Measurements from ENCODE around the gene DIAPH3.

The DIAPH3 gene

DNA sequence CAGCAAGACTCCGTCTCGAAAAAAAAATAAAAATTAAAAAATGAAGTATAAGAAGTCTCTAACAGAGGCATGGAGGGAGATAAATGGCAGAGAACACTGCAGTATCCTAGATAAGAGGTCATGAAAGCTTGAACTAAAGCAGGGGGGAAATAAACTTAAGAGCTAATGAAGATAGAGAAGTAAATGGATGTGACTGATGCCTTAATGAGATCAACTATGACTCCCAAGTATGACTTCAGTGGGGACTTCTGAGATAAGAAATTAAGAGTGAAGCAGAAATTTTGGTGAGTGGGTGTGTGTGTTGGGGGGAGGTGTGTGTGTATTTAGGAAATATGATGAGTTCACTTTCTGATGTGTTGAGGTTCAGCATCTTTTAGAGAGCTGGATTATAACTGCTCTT is 55.1 kb downstream of the DIAPH3 start:
- Histone ChIP-seq H2BK15ac (ENCODE audit: low read depth, poor library complexity, severe bottlenecking) (no peak overlapping the region), H3K9me3 (ENCODE audit: control insufficient read depth, low read length) (peaks cover under 1% of the 10 kb centered on the region), H2AK5ac (ENCODE audit: low read length, severe bottlenecking) (no peak overlapping the region), H3K4me1 (ENCODE audit: control insufficient read depth, insufficient read depth, low read depth, low read length) (no peaks in the 10 kb centered on the region), H2BK5ac (ENCODE audit: low read depth, low read length, poor library complexity, severe bottlenecking) (no peak overlapping the region), H2BK12ac (ENCODE audit: low read length in 2 of 2) (no peak overlapping the region), H3K14ac (ENCODE audit: low read length in 2 of 2) (no peak overlapping the region), H3K36me3 (ENCODE audit: control insufficient read depth in 1 of 2, insufficient read depth in 2 of 2, low read depth in 1 of 2, low read length in 2 of 2) (peaks cover 2 to 8% of the 10 kb centered on the region in 2 experiments), H3K9ac (ENCODE audit: low read length) (no peak overlapping the region), H4K8ac (ENCODE audit: low read length) (no peak overlapping the region), H3K18ac (ENCODE audit: low read depth in 1 of 2, low read length in 2 of 2) (no peak overlapping the region), H4K91ac (ENCODE audit: low read length) (no peak overlapping the region), H3K4ac (ENCODE audit: low read depth in 1 of 2, low read length in 2 of 2) (no peak overlapping the region), H3K4me3 (ENCODE audit: insufficient read depth in 1 of 2, low read depth in 1 of 2, low read length in 2 of 2) (no peak overlapping the region), H3K23ac (ENCODE audit: low read length in 2 of 2) (no peak overlapping the region), H2BK120ac (ENCODE audit: low read depth, low read length) (no peak overlapping the region), H3K79me1 (replicated peaks; ENCODE audit: low read length, poor library complexity, severe bottlenecking) (peaks cover 18% of the 10 kb centered on the region), H3K4me2 (ENCODE audit: low read length, poor library complexity, severe bottlenecking) (no peak overlapping the region), H2AFZ (ENCODE audit: low read depth, low read length) (no peak overlapping the region), H3K27me3 (ENCODE audit: control insufficient read depth in 1 of 2, insufficient read depth in 1 of 2, low read length in 2 of 2) (no peaks in the 10 kb centered on the region), H3K27ac (ENCODE audit: low read length, poor library complexity, severe bottlenecking) (no peak overlapping the region)
- 97% methylated on average over 2 of the region's 2 CpGs for WGBS
- no peak for DNase-seq

DNA sequence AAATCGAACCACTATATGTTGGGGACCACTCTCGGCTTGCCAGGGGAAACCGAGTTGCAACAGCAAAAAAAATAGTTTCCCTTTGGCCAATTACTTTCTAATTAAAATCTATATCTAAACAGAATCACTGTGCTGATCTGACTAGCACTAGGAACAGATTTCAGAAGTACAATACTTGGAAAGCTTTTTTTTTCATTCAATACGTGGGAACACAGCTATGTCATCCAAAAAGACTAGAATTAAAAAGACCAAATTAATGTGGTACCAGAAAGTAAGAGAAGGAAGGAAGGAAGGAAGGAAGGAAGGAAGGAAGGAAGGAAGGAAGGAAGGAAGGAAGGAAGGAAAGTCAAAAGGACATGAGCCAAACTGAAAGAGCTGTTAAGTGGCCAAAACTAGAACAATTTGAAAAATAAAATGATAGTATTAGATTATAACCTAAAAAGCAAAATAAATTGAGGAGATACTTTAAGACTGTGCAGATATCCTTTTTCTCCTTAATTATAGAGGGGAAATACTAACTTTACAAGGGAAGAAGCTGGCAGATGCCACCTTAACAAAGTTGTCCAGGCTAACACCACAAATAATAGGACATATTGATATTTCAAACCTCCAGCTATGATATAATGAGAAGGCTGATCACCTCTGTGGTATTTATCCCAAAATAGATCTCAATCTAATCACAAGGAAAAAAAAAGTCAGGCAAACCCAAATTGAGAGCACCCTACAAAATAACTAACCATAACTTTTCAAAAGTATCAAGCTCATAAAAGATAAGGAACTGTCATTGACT is 63.9 kb downstream of the DIAPH3 start:
- whole genome bisulfite sequencing = 97% methylated on average over 4 of the region's 4 CpGs
- H3K27ac ChIP-seq (ENCODE audit: low read length, poor library complexity, severe bottlenecking) = no peak overlapping the region
- no peak overlapping the region for H2BK15ac ChIP-seq (ENCODE audit: low read depth, poor library complexity, severe bottlenecking)
- no peak overlapping the region for H3K4ac ChIP-seq (ENCODE audit: low read depth in 1 of 2, low read length in 2 of 2)
- H3K4me3 ChIP-seq (ENCODE audit: insufficient read depth in 1 of 2, low read depth in 1 of 2, low read length in 2 of 2) = no peak overlapping the region
- H2AFZ ChIP-seq (ENCODE audit: low read depth, low read length) = no peak overlapping the region
- DNase-seq = no peak
- no peaks in the 10 kb centered on the region for H3K36me3 ChIP-seq (ENCODE audit: control insufficient read depth in 1 of 2, insufficient read depth in 2 of 2, low read depth in 1 of 2, low read length in 2 of 2)
- H2BK120ac ChIP-seq (ENCODE audit: low read depth, low read length) = no peak overlapping the region
- H4K91ac ChIP-seq (ENCODE audit: low read length) = no peak overlapping the region
- H3K27me3 ChIP-seq (ENCODE audit: control insufficient read depth in 1 of 2, insufficient read depth in 1 of 2, low read length in 2 of 2) = no peaks in the 10 kb centered on the region
- no peaks in the 10 kb centered on the region for H3K4me1 ChIP-seq (ENCODE audit: control insufficient read depth, insufficient read depth, low read depth, low read length)
- no peak overlapping the region for H3K23ac ChIP-seq (ENCODE audit: low read length in 2 of 2)
- H3K14ac ChIP-seq (ENCODE audit: low read length in 2 of 2) = no peak overlapping the region
- no peak overlapping the region for H3K4me2 ChIP-seq (ENCODE audit: low read length, poor library complexity, severe bottlenecking)
- H2AK5ac ChIP-seq (ENCODE audit: low read length, severe bottlenecking) = no peak overlapping the region
- H3K79me1 ChIP-seq (replicated peaks; ENCODE audit: low read length, poor library complexity, severe bottlenecking) = peaks cover 19% of the 10 kb centered on the region
- no peak overlapping the region for H2BK12ac ChIP-seq (ENCODE audit: low read length in 2 of 2)
- H2BK5ac ChIP-seq (ENCODE audit: low read depth, low read length, poor library complexity, severe bottlenecking) = no peak overlapping the region
- no peak overlapping the region for H3K18ac ChIP-seq (ENCODE audit: low read depth in 1 of 2, low read length in 2 of 2)
- H3K9me3 ChIP-seq (ENCODE audit: control insufficient read depth, low read length) = no peaks in the 10 kb centered on the region
- H3K9ac ChIP-seq (ENCODE audit: low read length) = no peak overlapping the region
- H4K8ac ChIP-seq (ENCODE audit: low read length) = no peak overlapping the region

DNA sequence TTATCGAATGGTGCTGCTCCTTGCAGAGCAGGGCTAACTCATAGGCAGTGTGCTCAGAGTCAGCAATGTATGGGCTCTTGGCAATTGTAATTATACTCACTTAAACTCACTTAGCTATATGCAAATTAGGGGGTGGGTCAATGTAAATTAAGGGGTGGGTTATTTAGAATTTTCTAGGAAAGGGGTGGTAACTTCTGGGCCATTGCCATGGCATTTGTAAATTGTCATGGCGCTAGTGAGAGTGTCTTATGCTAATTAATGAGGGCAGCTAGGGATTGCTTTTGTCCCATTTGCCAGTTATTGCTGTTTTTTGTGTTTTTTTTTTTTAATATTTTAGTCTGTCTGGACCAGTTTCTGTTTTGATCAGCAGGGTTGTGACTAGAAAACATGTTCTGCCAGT is 68.4 kb downstream of the DIAPH3 start:
- 98% methylated on average over 2 of the region's 2 CpGs for WGBS
- Histone ChIP-seq H3K14ac (ENCODE audit: low read length in 2 of 2) (no peak overlapping the region), H2BK5ac (ENCODE audit: low read depth, low read length, poor library complexity, severe bottlenecking) (no peak overlapping the region), H3K18ac (ENCODE audit: low read depth in 1 of 2, low read length in 2 of 2) (no peak overlapping the region), H3K4me3 (ENCODE audit: insufficient read depth in 1 of 2, low read depth in 1 of 2, low read length in 2 of 2) (no peak overlapping the region), H3K4ac (ENCODE audit: low read depth in 1 of 2, low read length in 2 of 2) (no peak overlapping the region), H3K4me1 (ENCODE audit: control insufficient read depth, insufficient read depth, low read depth, low read length) (no peaks in the 10 kb centered on the region), H2BK15ac (ENCODE audit: low read depth, poor library complexity, severe bottlenecking) (no peak overlapping the region), H2AK5ac (ENCODE audit: low read length, severe bottlenecking) (no peak overlapping the region), H3K9ac (ENCODE audit: low read length) (no peak overlapping the region), H2AFZ (ENCODE audit: low read depth, low read length) (no peak overlapping the region), H3K36me3 (ENCODE audit: control insufficient read depth in 1 of 2, insufficient read depth in 2 of 2, low read depth in 1 of 2, low read length in 2 of 2) (peaks cover 0 to 4% of the 10 kb centered on the region in 2 experiments), H3K9me3 (ENCODE audit: control insufficient read depth, low read length) (no peaks in the 10 kb centered on the region), H3K27me3 (ENCODE audit: control insufficient read depth in 1 of 2, insufficient read depth in 1 of 2, low read length in 2 of 2) (no peaks in the 10 kb centered on the region), H4K91ac (ENCODE audit: low read length) (no peak overlapping the region), H2BK12ac (ENCODE audit: low read length in 2 of 2) (no peak overlapping the region), H3K27ac (ENCODE audit: low read length, poor library complexity, severe bottlenecking) (no peak overlapping the region), H4K8ac (ENCODE audit: low read length) (no peak overlapping the region), H3K23ac (ENCODE audit: low read length in 2 of 2) (no peak overlapping the region), H3K79me1 (replicated peaks; ENCODE audit: low read length, poor library complexity, severe bottlenecking) (peaks cover 15% of the 10 kb centered on the region), H3K4me2 (ENCODE audit: low read length, poor library complexity, severe bottlenecking) (no peak overlapping the region), H2BK120ac (ENCODE audit: low read depth, low read length) (no peak overlapping the region)
- no peak for DNase-seq

DNA sequence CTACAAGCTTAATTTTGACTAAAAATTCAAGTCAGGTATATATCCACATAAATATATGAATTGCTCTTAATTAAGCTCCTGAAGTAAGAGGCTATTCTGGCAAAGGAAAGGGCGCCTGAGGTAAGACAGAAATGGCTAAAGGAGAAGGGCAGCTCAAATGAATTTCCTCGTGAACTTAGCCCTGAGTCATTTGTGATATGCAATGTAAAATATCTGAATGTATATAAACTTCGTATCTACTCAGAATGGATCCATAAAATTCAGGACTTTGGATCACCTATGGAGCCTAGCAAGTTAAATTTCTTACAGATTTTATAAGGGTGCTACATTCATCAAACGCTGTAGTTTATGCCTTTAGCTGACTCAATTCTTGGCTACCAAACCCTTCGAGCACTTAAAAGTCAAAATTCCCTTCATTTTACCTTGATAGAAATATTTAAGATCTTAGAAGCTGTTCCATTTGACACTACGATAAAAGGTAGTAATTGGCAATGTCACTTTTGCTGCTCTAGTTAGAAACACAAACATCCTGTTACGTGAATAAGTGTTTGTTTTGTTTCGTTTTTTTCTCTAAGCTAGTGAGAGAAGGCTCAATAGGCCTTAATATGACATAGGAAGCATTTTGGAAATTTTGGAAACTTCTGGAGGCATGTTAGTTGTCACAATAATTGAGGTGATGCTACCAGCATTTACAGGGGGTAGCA is 69.2 kb downstream of the DIAPH3 start:
- H3K14ac ChIP-seq (ENCODE audit: low read length in 2 of 2) = no peak overlapping the region
- no peak for DNase-seq
- no peak overlapping the region for H3K23ac ChIP-seq (ENCODE audit: low read length in 2 of 2)
- no peak overlapping the region for H4K8ac ChIP-seq (ENCODE audit: low read length)
- no peaks in the 10 kb centered on the region for H3K4me1 ChIP-seq (ENCODE audit: control insufficient read depth, insufficient read depth, low read depth, low read length)
- no peak overlapping the region for H2BK15ac ChIP-seq (ENCODE audit: low read depth, poor library complexity, severe bottlenecking)
- H3K4ac ChIP-seq (ENCODE audit: low read depth in 1 of 2, low read length in 2 of 2) = no peak overlapping the region
- H3K27me3 ChIP-seq (ENCODE audit: control insufficient read depth in 1 of 2, insufficient read depth in 1 of 2, low read length in 2 of 2) = no peaks in the 10 kb centered on the region
- peaks cover 18% of the 10 kb centered on the region for H3K79me1 ChIP-seq (replicated peaks; ENCODE audit: low read length, poor library complexity, severe bottlenecking)
- no peak overlapping the region for H3K27ac ChIP-seq (ENCODE audit: low read length, poor library complexity, severe bottlenecking)
- H3K36me3 ChIP-seq (ENCODE audit: control insufficient read depth in 1 of 2, insufficient read depth in 2 of 2, low read depth in 1 of 2, low read length in 2 of 2) = peaks cover 0 to 4% of the 10 kb centered on the region in 2 experiments
- no peak overlapping the region for H4K91ac ChIP-seq (ENCODE audit: low read length)
- no peaks in the 10 kb centered on the region for H3K9me3 ChIP-seq (ENCODE audit: control insufficient read depth, low read length)
- no peak overlapping the region for H2BK12ac ChIP-seq (ENCODE audit: low read length in 2 of 2)
- no peak overlapping the region for H3K4me2 ChIP-seq (ENCODE audit: low read length, poor library complexity, severe bottlenecking)
- no peak overlapping the region for H3K18ac ChIP-seq (ENCODE audit: low read depth in 1 of 2, low read length in 2 of 2)
- no peak overlapping the region for H2AFZ ChIP-seq (ENCODE audit: low read depth, low read length)
- WGBS = 96% methylated on average over 7 of the region's 8 CpGs
- no peak overlapping the region for H3K9ac ChIP-seq (ENCODE audit: low read length)
- no peak overlapping the region for H3K4me3 ChIP-seq (ENCODE audit: insufficient read depth in 1 of 2, low read depth in 1 of 2, low read length in 2 of 2)
- no peak overlapping the region for H2BK5ac ChIP-seq (ENCODE audit: low read depth, low read length, poor library complexity, severe bottlenecking)
- H2BK120ac ChIP-seq (ENCODE audit: low read depth, low read length) = no peak overlapping the region
- no peak overlapping the region for H2AK5ac ChIP-seq (ENCODE audit: low read length, severe bottlenecking)

Data from mesenchymal stem cell (in vitro differentiated cells and primary cell).